ENCODE results near the gene CAND2. TPM values are rescaled to one million over a fixed set of nuclear protein-coding genes. Genes with fewer than 3 reads are reported as not detected.

CAND2 gene
- total and polyA plus RNA-seq, 9 of the 15 experiments (the other 6 are each of a cell fraction or from before 2014, with no cell fraction given) = 0.91 to 14.9 (median 4.3) TPM

DNA sequence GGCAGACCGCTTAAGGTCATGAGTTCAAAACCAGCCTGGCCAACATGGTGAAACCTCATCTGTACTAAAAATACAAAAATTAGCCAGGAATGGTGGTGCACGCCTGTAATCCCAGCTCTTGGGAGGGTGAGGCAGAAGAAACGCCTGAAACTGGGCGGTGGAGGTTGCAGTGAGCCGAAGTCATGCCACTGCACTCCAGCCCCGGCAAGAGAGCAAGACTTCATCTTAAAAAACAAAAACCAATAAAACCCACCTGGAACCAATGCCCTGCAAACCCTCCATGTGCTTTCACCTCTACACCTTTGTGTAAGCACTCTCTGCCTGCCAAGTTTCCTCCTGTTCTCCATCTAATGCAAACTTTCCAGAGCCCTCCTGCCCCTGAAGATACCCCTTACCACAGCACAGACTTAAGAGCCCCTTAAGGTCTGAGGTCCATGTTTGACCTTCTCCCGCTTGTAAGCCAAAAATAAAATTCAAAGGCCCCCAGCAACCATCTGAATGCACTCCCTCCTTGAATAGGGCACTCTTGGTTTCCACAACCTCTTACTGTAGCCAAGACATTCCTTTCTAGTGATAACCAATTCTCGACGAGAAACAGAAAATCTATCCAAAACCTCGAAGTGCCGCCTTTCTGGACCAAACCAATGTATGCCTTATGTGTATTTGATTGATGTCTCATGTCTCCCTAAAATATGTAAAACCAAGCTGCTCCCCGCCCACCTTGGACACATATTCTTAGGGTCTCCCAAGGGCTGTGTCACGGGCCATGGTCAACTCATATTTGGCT is 41.9 kb downstream of the CAND2 start:
- Histone ChIP-seq H3K27ac (ENCODE audit: extremely low read depth, low read depth, low read length) (peak overlapping the region; percentile 15), H4K20me1 (replicated peaks; ENCODE audit: control insufficient read depth, insufficient read depth, low read length) (peaks cover 70% of the 10 kb centered on the region), H3K9ac (ENCODE audit: insufficient read depth in 1 of 2, low read depth in 2 of 2, low read length in 2 of 2) (peak overlapping the region; percentile 88 to 98), H3K4me1 (replicated peaks in 1 of 2; ENCODE audit: control insufficient read depth in 2 of 2, insufficient read depth in 2 of 2, low read length in 2 of 2) (peaks cover 24 to 33% of the 10 kb centered on the region in 2 experiments; a peak in 4 of 5 replicates), H3K4me3 (peak overlapping the region; percentile 85), H3K36me3 (ENCODE audit: control insufficient read depth, insufficient read depth, low read length) (peaks cover 78% of the 10 kb centered on the region), H3K4me2 (ENCODE audit: insufficient read depth, low read length) (peak overlapping the region; percentile 100), H3K79me2 (ENCODE audit: control insufficient read depth, insufficient read depth, low read length) (peaks cover 65% of the 10 kb centered on the region), H3K27me3 (ENCODE audit: control insufficient read depth in 2 of 2, insufficient read depth in 2 of 2, low read length in 2 of 2) (no peaks in the 10 kb centered on the region), H3K9me3 (replicated peaks; ENCODE audit: control insufficient read depth, insufficient read depth, low read depth, low read length) (no peaks in the 10 kb centered on the region), H3K9me1 (ENCODE audit: control insufficient read depth, insufficient read depth, low read length) (peaks cover 9% of the 10 kb centered on the region), H2AFZ (ENCODE audit: low read depth, low read length) (no peak overlapping the region)
- ATAC-seq (no peak), DNase-seq (ENCODE audit: extremely low read depth in 1 of 4, low spot score in 3 of 4) (no peak), FAIRE-seq (no peak)
- intact Hi-C loops (cut with micrococcal nuclease) (no loop called here), in situ Hi-C loops (cut with MboI) (no loop called here)
- CTCF ChIA-PET (ENCODE audit: low intra/inter-chr PET ratio) = no interaction called here
- 60% methylated on average over 13 of the region's 13 CpGs for WGBS (ENCODE audit: insufficient coverage, low coverage, missing lambda C conversion rate)
- POLR2A ChIA-PET = interaction anchor here (0.6 to 11.9 kb wide), 14 partner anchors 9 to 1055 kb away, joined by 3 to 108 read pairs (median 4); partner anchors contain the start of gene CAND2
- no peak for TF ChIP-seq CEBPB (tag; IDR thresholded peaks at IDR 0.05)
- TF ChIP-seq POLR2H (tag; IDR thresholded peaks at IDR 0.05; ENCODE audit: low read depth) = 0 out of 2 replicates have a peak, but pooled peaks have one; percentile 22
- TF ChIP-seq, protein P1, sequence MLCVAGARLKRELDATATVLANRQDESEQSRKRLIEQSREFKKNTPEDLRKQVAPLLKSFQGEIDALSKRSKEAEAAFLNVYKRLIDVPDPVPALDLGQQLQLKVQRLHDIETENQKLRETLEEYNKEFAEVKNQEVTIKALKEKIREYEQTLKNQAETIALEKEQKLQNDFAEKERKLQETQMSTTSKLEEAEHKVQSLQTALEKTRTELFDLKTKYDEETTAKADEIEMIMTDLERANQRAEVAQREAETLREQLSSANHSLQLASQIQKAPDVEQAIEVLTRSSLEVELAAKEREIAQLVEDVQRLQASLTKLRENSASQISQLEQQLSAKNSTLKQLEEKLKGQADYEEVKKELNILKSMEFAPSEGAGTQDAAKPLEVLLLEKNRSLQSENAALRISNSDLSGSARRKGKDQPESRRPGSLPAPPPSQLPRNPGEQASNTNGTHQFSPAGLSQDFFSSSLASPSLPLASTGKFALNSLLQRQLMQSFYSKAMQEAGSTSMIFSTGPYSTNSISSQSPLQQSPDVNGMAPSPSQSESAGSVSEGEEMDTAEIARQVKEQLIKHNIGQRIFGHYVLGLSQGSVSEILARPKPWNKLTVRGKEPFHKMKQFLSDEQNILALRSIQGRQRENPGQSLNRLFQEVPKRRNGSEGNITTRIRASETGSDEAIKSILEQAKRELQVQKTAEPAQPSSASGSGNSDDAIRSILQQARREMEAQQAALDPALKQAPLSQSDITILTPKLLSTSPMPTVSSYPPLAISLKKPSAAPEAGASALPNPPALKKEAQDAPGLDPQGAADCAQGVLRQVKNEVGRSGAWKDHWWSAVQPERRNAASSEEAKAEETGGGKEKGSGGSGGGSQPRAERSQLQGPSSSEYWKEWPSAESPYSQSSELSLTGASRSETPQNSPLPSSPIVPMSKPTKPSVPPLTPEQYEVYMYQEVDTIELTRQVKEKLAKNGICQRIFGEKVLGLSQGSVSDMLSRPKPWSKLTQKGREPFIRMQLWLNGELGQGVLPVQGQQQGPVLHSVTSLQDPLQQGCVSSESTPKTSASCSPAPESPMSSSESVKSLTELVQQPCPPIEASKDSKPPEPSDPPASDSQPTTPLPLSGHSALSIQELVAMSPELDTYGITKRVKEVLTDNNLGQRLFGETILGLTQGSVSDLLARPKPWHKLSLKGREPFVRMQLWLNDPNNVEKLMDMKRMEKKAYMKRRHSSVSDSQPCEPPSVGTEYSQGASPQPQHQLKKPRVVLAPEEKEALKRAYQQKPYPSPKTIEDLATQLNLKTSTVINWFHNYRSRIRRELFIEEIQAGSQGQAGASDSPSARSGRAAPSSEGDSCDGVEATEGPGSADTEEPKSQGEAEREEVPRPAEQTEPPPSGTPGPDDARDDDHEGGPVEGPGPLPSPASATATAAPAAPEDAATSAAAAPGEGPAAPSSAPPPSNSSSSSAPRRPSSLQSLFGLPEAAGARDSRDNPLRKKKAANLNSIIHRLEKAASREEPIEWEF (CRISPR knock-in tag; IDR thresholded peaks at IDR 0.05) = no peak
- TF ChIP-seq CBFB (CRISPR knock-in tag; IDR thresholded peaks at IDR 0.05) = 0 out of 2 replicates have a peak, but pooled peaks have one; percentile 8
- peak; percentile 51; the same call in 1 of the 2 replicates for TF ChIP-seq SUPT5H (IDR thresholded peaks at IDR 0.05)
- peak; percentile 42 for TF ChIP-seq POLR2A (conservative IDR thresholded peaks at IDR 0.05)
- TF ChIP-seq ZNF274 (IDR thresholded peaks at IDR 0.05; ENCODE audit: borderline replicate concordance, low read depth, low read length) = 0 out of 2 replicates have a peak, but pooled peaks have one; percentile 24
- peak; percentile 53; the same call in 1 of the 2 replicates for TF ChIP-seq RBFOX2 (IDR thresholded peaks at IDR 0.05; ENCODE audit: low read depth, low read length)
- BruUV-seq (replicated peaks) = no TSS peak

Data from K562 (cell line).